Measurements from ENCODE around the gene TM2D1. TPM values are rescaled to one million over a fixed set of nuclear protein-coding genes. Genes with fewer than 3 reads are reported as not detected.

The TM2D1 gene
- polyA plus RNA-seq, 1 donor = 43.6 TPM

DNA sequence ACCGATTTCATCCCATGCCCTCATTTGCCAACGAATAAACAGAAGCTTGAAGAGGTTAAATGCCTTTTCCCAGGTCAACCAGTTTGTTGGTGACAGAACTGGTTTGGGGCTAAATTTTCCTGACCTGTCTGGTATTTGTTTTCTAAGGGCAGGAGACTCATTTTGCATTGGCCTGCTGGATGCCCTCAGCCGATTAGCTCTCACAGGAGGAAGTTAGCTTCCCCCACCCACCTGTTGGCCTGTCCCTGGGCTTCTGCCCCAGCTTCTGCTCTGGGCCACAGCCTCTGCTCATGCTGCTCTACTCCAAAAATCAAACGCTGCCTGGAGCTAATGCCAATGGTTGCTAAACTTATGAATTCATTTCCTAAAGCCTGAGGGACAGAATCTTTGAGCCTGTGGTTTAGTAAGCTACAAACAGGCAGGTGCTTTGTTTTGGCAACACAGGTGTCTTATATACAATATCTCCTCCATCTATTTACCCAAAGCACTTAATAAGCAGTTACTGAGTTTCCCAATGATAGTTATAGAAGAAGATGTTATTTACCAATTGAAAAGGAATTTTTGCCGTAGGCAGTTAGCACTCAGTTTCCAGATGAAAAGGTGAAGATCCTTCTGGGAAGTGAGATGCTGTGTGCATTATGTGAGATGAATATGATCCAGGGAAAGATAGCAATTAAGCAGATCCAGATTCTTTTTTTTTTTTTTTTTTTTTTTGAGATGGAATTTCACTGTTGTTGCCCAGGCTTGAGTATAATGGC lies 82.3 kb downstream of the TM2D1 start:
- no peak for DNase-seq

GRCh38 chr1:61641578-61642336 lies 83.2 kb downstream of the TM2D1 start:
- peak; percentile 86 for DNase-seq

- DNase-seq = peak; percentile 74
Observed at GRCh38 chr1:61640531-61641530, 84.1 kb downstream of the TM2D1 start.

DNA sequence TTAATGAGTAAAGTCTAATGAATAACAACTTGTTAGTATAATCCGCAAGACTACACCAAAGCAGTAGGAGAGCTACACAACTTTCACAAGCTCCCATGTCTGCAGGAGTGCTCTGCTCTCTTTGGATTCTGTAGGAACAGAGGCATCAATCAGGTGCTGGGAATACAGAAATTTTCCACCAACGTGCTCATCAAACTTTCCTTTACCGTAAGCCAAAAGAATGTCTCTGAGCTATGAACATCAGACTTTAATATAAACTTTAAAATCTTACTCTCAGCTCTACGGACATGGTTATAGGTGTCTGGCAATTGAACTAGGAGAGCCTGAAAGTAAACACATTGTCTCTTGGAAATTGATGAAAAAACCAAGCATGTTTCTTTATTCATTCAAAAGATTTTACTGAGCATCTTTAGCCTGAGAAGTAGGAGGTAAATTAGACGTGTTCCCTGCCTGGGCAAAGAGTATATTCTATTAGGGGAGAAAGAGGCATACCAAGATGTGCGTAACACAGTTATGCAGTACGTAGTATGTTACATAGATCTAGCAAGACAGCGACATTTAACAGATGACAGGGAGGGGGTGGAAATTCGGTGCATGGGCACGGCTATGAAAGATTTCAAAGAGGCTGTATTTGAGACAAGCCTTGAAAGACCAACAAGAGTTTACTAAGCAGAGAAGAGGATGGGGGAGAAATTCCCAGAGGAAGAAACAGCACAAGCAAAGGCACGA lies 85.2 kb downstream of the TM2D1 start:
- peak; percentile 59 for DNase-seq

- DNase-seq = peak; percentile 11
Observed at GRCh38 chr1:61638911-61639605, 85.9 kb downstream of the TM2D1 start.

DNA sequence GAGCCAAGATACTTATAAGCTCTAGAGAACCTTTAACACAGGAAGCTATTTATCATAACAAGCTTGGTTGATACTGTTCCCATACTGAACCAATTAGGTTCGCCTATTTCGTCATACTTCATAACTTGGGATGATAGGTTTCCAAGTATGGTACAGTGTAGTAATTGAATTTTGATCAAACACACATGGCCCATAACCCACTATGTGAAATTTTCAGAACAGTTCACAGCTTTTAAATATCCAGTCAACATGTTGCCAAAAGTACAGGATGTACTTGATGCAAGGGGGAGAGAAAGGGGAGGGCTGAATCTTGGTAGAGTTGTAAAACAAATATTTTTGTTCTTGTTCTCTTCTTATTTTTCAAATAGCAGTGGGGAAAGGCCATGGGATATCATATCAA lies 86.6 kb downstream of the TM2D1 start:
- DNase-seq = peak; percentile 81

DNA sequence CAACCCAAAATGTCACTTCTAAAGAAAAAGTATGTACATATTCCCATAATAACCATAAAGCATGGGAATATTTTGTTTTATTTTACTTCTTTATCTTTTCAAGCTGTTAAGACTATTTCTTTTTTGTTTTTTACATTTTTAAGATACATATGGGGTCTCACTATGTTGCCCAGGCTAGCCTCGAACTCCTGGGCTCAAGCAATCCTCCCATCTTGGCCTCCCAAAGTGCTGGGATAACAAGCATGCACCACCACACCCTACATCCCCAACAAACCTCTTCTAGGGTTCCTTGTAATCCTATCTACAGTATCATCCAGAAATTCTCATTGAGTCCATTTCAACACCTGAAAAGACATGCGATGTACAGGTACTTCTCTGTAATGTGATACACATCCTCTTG lies 87.5 kb downstream of the TM2D1 start:
- no peak for DNase-seq

DNA sequence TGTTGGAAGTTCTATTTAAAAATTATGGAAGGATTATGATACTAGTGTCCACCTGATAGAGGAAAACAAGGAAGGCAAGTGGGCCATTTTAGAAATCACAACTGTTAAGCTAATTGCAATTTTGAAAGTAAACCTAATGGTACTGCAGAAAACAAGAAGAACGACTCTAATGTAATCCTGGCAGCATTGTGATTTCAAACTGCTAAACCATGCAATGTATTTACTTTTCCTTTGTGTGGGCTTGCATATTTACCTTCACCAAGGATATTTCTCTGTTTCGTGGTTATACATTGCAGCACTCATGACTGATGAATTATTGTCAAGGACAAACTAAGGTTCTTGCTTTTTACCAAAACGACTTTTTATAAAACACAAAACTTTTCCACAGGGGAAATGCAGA lies 88.1 kb downstream of the TM2D1 start:
- DNase-seq = no peak

- no peak for DNase-seq
Observed at GRCh38 chr1:61636376-61636775, 88.6 kb downstream of the TM2D1 start.

DNA sequence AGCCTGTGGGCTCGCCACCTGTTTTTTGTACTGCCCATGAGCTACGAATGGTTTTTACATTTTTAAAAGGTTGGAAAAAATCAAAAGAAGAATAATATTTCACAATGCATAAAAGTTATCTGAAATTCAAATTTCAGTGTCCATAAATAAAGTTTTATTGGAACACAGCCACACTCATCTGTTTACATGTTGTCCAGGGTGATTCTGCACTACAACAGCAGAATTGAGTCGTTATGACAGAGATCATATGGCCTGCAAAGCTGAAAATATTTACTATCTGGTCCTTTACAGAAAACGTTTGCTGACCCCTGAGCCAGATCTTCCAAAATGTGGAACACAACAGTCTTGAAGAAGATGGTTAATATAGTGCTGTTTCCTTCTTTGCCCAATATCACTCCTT lies 89.4 kb downstream of the TM2D1 start:
- DNase-seq = no peak

DNA sequence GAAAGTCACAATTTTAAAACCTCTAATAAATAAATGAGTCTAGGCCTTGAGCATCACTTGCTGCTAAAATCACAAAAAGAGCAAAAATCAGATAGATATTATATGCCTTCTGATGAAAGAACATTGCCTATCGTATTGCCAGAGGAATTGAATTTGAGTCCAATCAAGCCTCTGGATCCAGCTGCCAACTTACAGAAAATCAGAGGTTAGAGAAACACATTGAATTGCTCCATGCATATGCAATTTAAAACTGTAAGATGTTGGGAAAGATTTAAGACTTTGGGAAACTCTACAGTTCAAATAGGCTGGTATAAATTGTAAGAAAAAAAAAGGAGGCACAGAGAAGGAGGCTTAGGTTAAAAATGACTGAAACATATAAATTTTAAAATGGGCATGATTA lies 93.5 kb downstream of the TM2D1 start:
- no peak for DNase-seq

Other genes starting within 250 kb of the TM2D1 start
- 3.7 TPM for gene PATJ, start 17.3 kb upstream of the TM2D1 start, polyA plus RNA-seq (ENCODE audit: insufficient read length)

Data from hindlimb muscle (tissue), 1 donor.